GM15510 (cell line): ENCODE results near the gene TAB2.

Experiments
- POLR2A ChIP-seq: IDR thresholded peaks from 3 replicates; pipeline ENCODE4 v1.6.1; 2011; ENCODE audit warnings: borderline replicate concordance; ENCODE audit not compliant: insufficient read length; ENCODE audit errors: extremely low read depth

Gene TAB2

DNA sequence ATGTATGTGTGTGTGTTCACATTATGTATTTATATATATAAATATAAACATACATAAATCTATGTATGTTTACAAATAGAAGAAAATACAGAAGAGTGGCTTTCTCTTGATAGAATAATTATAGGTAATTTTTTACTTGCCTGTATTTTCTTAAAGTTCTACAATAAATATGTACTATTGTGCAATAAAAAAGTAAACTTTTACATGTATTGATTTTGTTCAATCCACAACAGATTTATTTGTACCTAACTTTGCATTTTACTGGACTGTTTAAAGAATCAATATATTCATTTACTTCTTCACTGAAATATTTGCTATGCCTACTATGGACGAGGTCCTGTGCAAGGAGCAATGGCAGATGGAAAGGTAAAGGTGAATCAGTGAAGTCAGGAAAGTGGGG is 14.0 kb upstream of the TAB2 start:
- TF ChIP-seq POLR2A: no peak

GRCh38 chr6:149305372-149305771 is 12.1 kb upstream of the TAB2 start:
- TF ChIP-seq POLR2A: no peak

DNA sequence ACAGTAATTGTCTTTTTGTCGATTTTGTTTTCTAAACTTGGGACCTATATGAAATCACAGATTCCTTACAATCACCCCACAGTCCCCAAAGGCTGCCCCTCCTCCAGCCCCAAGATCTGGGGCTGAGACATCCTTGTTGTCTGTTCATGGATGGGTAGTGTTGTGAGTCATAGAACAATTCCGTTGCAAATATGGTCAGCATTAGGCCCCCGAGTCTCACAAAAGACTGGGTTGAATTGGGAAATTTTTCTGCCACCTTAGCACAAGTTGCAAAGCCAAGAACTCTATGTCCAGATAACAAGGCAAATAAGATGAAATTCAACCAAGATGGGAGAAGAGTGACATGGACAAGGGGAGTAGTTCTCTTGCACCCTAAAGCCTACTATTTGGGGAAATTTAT is 10.5 kb upstream of the TAB2 start:
- TF ChIP-seq POLR2A: no peak

- TF ChIP-seq POLR2A: no peak
These were observed 6.2 kb upstream of the TAB2 start for GRCh38 chr6:149311293-149311692.

- TF ChIP-seq POLR2A: no peak
These were observed 5.7 kb upstream of the TAB2 start for GRCh38 chr6:149311766-149312165.

DNA sequence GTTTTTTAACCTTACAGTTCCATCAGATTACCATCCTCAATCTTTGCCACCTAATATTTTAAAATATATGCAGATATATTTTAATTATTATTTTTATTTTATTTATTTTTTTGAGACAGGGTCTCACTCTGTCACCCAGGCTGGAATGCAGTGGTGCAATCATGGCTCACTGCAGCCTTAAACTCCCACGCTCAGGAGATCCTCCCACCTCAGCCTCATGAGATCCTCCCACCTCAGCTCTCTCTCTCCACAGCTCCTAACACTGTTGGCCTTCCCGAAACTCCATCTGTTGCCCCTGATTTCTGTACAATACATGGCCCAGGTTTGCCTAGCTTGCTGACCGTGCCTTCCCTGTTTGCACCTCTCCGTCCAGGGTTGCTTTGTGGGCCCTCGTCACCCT is 4.4 kb upstream of the TAB2 start:
- no peak for TF ChIP-seq POLR2A

DNA sequence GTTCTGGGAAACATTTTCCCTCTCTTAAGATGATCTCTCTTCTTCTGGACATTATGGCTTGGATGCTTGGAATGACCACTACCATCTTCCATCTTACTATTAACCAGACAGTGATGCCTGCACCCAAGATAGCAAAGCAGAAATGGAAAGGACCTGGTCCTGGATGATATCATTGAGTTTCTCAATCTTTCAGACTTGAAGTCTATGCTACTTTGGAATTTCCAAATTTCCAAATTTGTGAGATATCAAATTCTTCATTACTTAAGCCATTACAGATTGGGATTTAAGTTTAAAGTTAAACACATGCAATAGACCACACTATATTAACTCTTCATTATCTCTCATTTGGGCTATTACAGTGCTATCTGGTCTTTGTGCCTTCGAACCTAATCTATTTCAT is 3.7 kb upstream of the TAB2 start:
- no peak for TF ChIP-seq POLR2A

DNA sequence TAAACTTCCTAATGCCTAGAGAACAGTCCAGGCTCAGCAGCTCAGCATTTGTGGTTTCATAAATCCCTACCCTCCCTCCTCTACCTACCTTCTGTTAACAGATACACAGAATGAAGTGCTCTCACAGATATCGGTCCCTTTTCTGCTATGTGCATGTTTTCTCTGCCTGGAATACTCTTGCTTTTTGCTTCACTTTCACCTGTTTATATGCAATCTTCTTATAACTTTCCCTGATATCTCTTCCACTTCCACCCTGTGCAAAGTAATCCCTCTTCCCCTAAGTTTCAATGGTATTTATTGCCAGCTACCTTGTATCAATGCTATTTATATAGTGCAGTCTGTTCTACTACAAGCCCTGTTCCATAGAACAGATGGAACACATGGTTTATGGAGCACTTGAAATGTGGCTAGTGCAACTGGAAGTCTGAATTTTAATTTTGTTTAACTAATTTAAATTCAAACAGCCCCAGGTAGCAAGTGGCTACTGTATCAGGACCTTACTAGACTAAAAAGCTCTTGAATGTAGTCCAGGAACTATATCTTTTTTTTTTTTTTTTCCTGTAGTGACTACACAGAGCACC is 3.1 kb upstream of the TAB2 start:
- no peak for TF ChIP-seq POLR2A

- no peak for TF ChIP-seq POLR2A
These were observed 1.3 kb upstream of the TAB2 start for GRCh38 chr6:149316108-149316727.

GRCh38 chr6:149316740-149317643 is 520 bp upstream of the TAB2 start:
- peak; percentile 64 for TF ChIP-seq POLR2A

GRCh38 chr6:149318581-149319286 is 1.2 kb downstream of the TAB2 start:
- no peak for TF ChIP-seq POLR2A

- TF ChIP-seq POLR2A: no peak
These were observed 1.9 kb downstream of the TAB2 start for GRCh38 chr6:149319422-149319821.

- no peak for TF ChIP-seq POLR2A
These were observed 3.3 kb downstream of the TAB2 start for GRCh38 chr6:149320796-149321195.

GRCh38 chr6:149323353-149323752 is 5.8 kb downstream of the TAB2 start:
- no peak for TF ChIP-seq POLR2A

GRCh38 chr6:149323925-149324324 is 6.4 kb downstream of the TAB2 start:
- TF ChIP-seq POLR2A: no peak
